Iris pigment epithelial cell (primary cell): ENCODE measurements around the gene FAP.

Experiments used
- DNase-seq: peaks from one replicate; pipeline ENCODE4 v3.0.0-alpha.2; 2011; ENCODE audit warnings: low read depth

Gene FAP

GRCh38 chr2:162243715-162244114 is 470 bp upstream of the FAP start:
- no peak for DNase-seq

GRCh38 chr2:162242586-162243280 is 512 bp downstream of the FAP start:
- DNase-seq: peak; percentile 96

- peak; percentile 54 for DNase-seq
These were observed 1.7 kb downstream of the FAP start for GRCh38 chr2:162241571-162241970.

- DNase-seq: no peak
These were observed 8.4 kb downstream of the FAP start for GRCh38 chr2:162234620-162235462.

- DNase-seq: peak; percentile 90
These were observed 10.0 kb downstream of the FAP start for GRCh38 chr2:162233197-162233596.

- DNase-seq: peak; percentile 39
These were observed 10.6 kb downstream of the FAP start for GRCh38 chr2:162232671-162233070.

GRCh38 chr2:162232027-162232426 is 11.2 kb downstream of the FAP start:
- DNase-seq: no peak

- no peak for DNase-seq
These were observed 12.5 kb downstream of the FAP start for GRCh38 chr2:162230761-162231160.

GRCh38 chr2:162226836-162227235 is 16.4 kb downstream of the FAP start:
- peak; percentile 67 for DNase-seq

GRCh38 chr2:162221064-162221463 is 22.2 kb downstream of the FAP start:
- DNase-seq: peak; percentile 63

- no peak for DNase-seq
These were observed 22.9 kb downstream of the FAP start for GRCh38 chr2:162220368-162220767.

GRCh38 chr2:162219426-162219825 is 23.8 kb downstream of the FAP start:
- DNase-seq: no peak

GRCh38 chr2:162217598-162217997 is 25.6 kb downstream of the FAP start:
- peak; percentile 35 for DNase-seq

GRCh38 chr2:162215162-162215561 is 28.1 kb downstream of the FAP start:
- DNase-seq: no peak

GRCh38 chr2:162212366-162212765 is 30.9 kb downstream of the FAP start:
- peak; percentile 23 for DNase-seq

GRCh38 chr2:162211732-162212131 is 31.5 kb downstream of the FAP start:
- DNase-seq: peak; percentile 29

GRCh38 chr2:162210385-162210784 is 32.9 kb downstream of the FAP start:
- DNase-seq: peak; percentile 59

GRCh38 chr2:162202203-162202602 is 41.0 kb downstream of the FAP start:
- DNase-seq: no peak

- DNase-seq: no peak
These were observed 42.6 kb downstream of the FAP start for GRCh38 chr2:162200636-162201035.

GRCh38 chr2:162199913-162200312 is 43.3 kb downstream of the FAP start:
- no peak for DNase-seq

- DNase-seq: peak; percentile 94
These were observed 45.0 kb downstream of the FAP start for GRCh38 chr2:162198239-162198638.

- peak; percentile 86 for DNase-seq
These were observed 46.0 kb downstream of the FAP start for GRCh38 chr2:162197069-162197825.

GRCh38 chr2:162196638-162197037 is 46.6 kb downstream of the FAP start:
- peak; percentile 86 for DNase-seq
